Measurements from ENCODE around the gene SNAPC4. TPM values are rescaled to one million over a fixed set of nuclear protein-coding genes. Genes with fewer than 3 reads are reported as not detected.

SNAPC4 gene
- total RNA-seq, 1 donor from 2014 or later = 9.2 TPM

DNA sequence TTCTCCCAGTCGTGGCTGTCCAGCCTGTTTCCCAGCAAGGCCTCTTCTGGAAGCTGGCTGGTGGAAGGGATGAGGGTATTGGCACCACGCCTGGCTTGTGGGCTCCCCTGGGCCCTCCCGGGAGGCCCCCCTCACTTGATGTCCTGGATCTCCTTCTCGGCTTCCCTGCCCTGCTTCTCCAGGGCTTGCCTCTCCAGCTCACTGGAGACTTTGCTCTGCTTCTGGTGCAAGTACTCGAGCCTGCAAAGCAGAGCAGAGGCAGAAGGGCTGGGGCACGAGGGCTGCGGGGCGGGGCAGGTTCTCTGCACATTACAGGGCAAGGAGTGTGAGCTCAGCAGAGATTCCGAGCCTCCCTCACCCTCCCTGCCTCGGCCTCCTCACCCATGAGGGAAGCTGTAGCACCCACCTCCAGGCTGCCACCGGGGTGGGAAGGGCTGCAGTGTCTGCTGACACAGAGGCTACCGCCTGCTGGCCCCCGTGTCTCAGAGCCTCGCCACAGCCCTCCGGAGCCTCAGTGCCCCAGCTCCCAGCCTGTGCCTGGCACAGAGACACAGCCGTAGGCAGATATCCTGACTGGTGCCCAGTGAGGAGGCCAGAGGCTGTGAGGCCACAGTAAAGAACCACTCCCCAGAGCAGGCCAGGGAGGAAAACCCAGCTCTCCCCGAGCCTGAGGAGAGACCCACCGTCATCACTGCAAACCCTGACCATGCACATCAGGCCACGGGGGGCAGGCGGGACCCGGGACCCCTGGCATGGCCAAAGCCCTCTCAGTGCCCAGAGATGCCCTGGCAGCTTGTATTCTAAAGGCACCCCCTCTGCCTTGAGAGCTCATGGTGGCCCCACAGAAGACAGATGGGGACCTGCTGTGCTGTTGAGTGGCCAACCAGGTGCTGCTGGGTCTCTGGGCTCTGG lies 7.2 kb downstream of the SNAPC4 start:
- DNase-seq (ENCODE audit: low read depth) = no peak

GRCh38 chr9:136391737-136392537 lies 8.0 kb downstream of the SNAPC4 start:
- DNase-seq (ENCODE audit: low read depth) = no peak

DNA sequence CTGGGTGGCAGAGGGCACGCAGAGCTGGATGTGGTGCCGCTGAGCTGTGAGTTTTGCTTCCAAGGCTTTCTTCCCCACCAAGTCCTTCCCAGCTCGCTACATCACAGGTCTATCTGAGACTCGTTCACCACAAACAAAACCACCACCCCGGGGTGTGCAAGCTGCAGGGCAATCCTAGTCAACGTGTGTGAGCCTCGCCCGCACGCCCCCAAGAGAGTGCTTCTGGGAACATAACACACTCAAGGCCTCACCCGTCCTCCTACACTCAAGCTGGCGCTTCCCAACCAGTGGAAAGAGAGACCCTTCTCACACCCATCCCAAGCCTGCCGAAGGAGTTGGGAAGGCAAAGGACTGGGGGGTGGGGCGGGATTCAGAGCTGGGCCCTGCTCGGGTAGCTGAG lies 10.6 kb downstream of the SNAPC4 start:
- no peak for DNase-seq (ENCODE audit: low read depth)

GRCh38 chr9:136387217-136387616 lies 12.8 kb downstream of the SNAPC4 start:
- DNase-seq (ENCODE audit: low read depth) = no peak

- DNase-seq (ENCODE audit: low read depth) = no peak
These were observed 14.0 kb downstream of the SNAPC4 start for GRCh38 chr9:136386018-136386417.

- DNase-seq (ENCODE audit: low read depth) = no peak
These were observed 15.0 kb downstream of the SNAPC4 start for GRCh38 chr9:136385015-136385414.

DNA sequence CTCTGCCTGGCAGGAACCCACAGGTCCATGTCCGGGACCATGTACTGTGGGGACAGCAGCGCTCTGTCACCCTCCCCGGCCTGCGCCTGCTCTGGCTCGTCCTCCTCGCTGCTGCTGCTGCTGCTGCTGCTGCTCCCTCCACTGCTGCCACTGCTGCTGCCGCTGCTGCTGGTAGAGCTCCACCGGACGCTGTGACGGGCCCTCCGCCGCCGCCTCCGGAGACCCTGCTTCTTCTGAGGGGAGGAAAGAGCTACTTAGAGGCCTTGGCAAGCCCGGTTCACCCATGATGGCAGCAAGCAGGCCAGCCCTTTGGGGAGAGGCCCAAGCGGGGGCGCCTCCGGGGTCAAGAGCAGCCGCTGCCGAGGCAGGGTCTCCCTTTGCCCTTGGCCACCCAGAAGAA lies 16.5 kb downstream of the SNAPC4 start:
- DNase-seq (ENCODE audit: low read depth) = no peak

DNA sequence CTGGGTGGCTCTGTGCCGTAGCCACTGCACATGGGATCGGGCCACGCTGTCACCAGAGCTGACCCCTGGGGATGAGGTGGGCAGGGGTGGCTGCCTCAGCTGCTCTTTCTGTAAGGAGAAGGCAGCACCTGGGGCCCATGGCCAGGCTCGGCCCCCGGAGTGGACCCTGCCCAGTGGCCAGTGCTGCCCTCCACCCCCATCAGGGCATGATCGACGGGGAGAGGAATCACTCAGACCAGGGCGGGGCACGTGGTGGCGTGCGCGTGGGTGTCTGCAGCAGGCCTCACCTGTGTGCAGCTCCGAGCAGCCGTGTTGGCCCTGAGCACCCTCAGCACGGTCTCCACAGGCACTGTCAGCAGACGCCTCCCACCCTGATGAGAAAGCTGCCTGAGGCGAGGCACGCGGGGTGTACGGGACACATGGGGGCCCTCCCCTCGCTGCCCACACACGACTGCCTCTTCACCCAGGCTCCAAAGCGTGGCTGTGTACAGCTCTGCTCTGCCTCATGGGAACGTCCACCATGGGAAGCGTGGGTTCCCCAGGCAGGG lies 17.9 kb downstream of the SNAPC4 start:
- DNase-seq (ENCODE audit: low read depth) = no peak

- DNase-seq (ENCODE audit: low read depth) = no peak
These were observed 18.7 kb downstream of the SNAPC4 start for GRCh38 chr9:136381311-136381710.

DNA sequence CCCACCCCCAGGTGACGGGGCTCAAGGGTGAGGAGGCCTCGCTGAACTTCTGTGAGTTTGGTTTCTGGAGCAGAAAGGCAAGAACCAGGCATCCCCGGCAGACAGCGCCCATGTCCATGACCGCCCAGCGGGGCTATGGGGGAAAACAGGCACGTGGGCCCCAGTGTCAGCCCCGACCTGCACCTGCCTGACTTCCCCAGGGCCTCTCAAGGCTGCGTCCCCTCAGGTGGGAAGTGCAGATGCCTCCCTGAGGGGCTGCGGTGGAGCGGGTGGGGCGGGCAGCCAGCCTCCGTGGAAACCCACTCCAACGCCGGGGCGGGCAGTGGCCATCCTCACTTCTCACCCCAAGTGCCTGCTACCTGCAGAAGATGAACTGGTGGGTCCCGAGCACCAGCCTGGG lies 19.6 kb downstream of the SNAPC4 start:
- no peak for DNase-seq (ENCODE audit: low read depth)

GRCh38 chr9:136379891-136380290 lies 20.1 kb downstream of the SNAPC4 start:
- DNase-seq (ENCODE audit: low read depth) = no peak

DNA sequence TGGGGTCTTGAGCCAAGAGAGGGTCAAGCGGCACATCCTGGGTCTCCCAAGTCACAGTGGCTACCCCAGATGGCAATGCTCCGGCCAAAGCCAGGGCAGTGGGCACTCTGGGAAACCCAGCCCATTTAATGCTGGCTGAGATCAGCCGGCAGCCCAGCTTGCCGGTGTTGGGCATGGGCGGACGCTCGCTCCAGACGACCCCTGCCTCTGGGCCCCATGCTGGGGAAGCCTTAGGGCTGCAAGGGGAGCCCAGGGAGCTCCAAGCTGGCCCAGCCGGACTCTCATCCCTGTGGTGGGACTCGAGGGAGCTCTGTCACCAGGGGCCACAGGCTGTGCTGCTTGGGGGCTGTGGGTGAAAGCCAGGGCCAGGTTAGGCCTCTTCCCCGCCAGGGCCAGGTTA lies 20.6 kb downstream of the SNAPC4 start:
- DNase-seq (ENCODE audit: low read depth) = no peak

- DNase-seq (ENCODE audit: low read depth) = no peak
These were observed 21.0 kb downstream of the SNAPC4 start for GRCh38 chr9:136379003-136379287.

GRCh38 chr9:136378170-136379002 lies 21.6 kb downstream of the SNAPC4 start:
- DNase-seq (ENCODE audit: low read depth) = no peak

DNA sequence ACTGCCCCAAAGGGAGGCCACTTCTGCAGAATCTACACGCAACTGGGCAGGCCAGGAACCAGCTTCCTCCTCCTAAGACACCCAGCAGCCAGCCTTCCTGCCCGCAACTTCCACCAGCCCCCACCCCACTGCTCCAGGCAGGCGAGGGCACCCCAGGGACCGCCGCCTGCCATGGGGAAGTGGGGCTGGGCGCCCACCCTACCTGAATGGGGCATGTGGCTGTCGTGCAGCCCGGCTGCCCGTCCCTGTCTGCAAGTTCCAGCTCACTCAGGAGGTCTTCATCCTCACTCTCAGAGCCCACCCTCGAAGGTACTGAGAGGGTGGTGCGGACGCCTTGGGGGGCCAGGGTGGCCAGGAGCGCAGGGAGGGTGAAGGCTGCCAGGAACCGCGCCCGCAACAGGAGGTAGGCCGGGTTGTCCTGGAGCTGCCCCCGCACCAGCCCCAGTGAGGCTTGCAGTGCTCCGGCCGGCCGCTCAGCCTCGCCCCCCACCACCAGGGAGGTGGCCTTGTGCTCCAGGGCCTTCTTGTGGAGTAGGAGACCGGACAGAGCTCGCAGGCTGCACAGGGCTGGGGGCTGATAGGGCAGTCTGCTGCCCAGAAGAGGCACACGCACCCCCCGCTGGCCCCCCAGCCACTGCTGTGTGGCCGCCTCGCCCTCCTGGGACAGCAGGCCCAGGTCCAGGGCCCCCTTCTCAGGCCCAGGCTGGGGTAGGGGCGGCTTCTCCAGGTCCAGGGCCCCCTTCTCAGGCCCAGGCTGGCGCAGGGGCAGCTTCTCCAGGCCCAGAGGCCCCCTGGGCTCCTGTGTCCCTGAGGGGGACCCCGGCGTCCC lies 22.4 kb downstream of the SNAPC4 start:
- DNase-seq (ENCODE audit: low read depth) = no peak

DNA sequence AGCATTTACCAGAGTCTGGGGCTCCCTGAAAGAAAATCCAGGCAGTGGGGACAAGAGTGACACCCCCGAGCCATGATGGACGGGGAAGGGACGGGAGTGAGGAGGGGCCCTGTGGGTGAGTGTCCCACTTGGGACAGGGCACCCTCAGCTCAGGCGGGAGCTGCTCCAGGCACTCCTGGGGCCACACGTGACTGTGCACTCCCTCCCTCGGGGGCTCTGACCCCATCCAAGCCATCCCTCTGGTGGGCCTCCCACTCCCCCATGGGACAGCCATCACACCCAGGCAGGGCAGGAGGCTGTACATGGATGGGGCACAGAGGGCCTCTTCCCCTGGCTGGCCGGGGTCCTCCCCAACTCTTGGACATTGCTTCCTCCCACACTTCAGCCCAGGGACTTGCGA lies 23.5 kb downstream of the SNAPC4 start:
- DNase-seq (ENCODE audit: low read depth) = no peak

- no peak for DNase-seq (ENCODE audit: low read depth)
These were observed 24.9 kb downstream of the SNAPC4 start for GRCh38 chr9:136375096-136375495.

- DNase-seq (ENCODE audit: low read depth) = no peak
These were observed 25.8 kb downstream of the SNAPC4 start for GRCh38 chr9:136374183-136374575.

DNA sequence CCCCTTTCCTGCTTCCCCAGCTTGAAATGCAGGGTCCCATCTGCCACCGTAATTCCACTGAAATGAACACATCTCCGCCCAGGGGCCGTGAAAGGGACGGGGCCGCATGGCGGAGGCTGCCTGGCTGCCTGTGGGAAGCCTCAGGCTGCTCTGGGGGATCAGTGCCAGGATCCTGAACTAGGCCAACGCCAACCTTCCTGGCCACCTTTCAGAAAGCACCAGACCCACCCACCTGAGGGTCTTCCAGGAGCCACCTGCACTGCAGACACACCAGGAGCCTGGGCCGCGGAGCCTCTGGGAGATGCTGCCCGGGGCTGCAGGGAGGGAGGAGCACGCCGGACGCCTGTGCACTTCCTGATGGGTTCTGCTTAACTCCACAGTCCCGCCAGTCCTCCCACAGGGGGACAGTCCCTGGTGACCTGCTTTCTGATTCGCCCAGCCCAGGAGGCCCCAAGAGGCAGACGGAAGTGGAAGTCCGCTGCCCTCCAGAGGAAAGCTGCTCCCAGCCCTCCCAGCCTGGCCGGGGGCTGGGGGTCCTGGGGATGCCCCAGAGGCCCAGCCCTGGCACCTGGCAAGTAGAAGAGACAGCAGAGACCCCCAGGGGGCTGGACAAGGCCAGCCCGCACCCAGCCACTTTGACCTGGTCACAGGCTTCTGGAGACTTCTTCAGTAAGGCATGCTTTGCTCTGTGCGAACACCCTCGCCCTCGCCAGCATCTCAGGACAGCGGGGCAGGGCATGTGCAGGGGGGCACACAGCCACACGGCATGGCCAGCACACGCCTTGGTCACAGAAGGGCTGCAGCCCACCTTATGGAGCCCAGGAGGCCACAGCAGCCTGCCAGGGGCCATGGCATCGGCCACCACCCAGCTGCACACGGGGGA lies 26.4 kb downstream of the SNAPC4 start, which contains the start of gene CARD9:
Gene CARD9 (minus strand): TSS at position 370 of the 883 bp plus-strand sequence. CDS start 1,591 bp downstream, outside the sequence.
- DNase-seq (ENCODE audit: low read depth) = no peak

Measured in myocyte (in vitro differentiated cells).